Occipital lobe (tissue), 2 donors: ENCODE results near the gene SGCE. TPM values are rescaled to one million over a fixed set of nuclear protein-coding genes. Genes with fewer than 3 reads are reported as not detected.

Experiments used
- DNase-seq: peaks from one replicate; lab custom pipeline; 2025; lab: John Stamatoyannopoulos, UW
- total RNA-seq: library from RNA; depleted of rRNA; stranded (reverse); fragments of >200 nt; gene quantifications from one replicate; pipeline ENCODE4 v1.2.3, GENCODE V29; 2014

SGCE gene
- total RNA-seq, 1 donor from 2014 or later, result 92.8 TPM

- no peak for DNase-seq
These were observed 32.1 kb downstream of the SGCE start for GRCh38 chr7:94623820-94624219.

GRCh38 chr7:94621120-94621519 is 34.8 kb downstream of the SGCE start:
- no peak for DNase-seq

GRCh38 chr7:94620703-94621118 is 35.2 kb downstream of the SGCE start:
- peak; percentile 69 for DNase-seq

GRCh38 chr7:94618126-94618525 is 37.8 kb downstream of the SGCE start:
- DNase-seq, result no peak

- no peak for DNase-seq
These were observed 39.1 kb downstream of the SGCE start for GRCh38 chr7:94616855-94617254.

- DNase-seq, result no peak
These were observed 40.3 kb downstream of the SGCE start for GRCh38 chr7:94615666-94616065.

GRCh38 chr7:94612661-94613060 is 43.3 kb downstream of the SGCE start:
- no peak for DNase-seq

GRCh38 chr7:94612253-94612652 is 43.7 kb downstream of the SGCE start:
- no peak for DNase-seq

- no peak for DNase-seq
These were observed 46.4 kb downstream of the SGCE start for GRCh38 chr7:94609561-94609960.

- no peak for DNase-seq
These were observed 50.9 kb downstream of the SGCE start for GRCh38 chr7:94605031-94605430.

- no peak for DNase-seq
These were observed 53.8 kb downstream of the SGCE start for GRCh38 chr7:94602181-94602580.

GRCh38 chr7:94600267-94600666 is 55.7 kb downstream of the SGCE start:
- DNase-seq, result no peak

GRCh38 chr7:94595717-94596116 is 60.2 kb downstream of the SGCE start:
- no peak for DNase-seq

GRCh38 chr7:94594882-94595281 is 61.1 kb downstream of the SGCE start:
- no peak for DNase-seq

GRCh38 chr7:94591176-94591575 is 64.8 kb downstream of the SGCE start:
- DNase-seq, result no peak

- DNase-seq, result no peak
These were observed 65.3 kb downstream of the SGCE start for GRCh38 chr7:94590526-94591162.

- DNase-seq, result no peak
These were observed 67.9 kb downstream of the SGCE start for GRCh38 chr7:94588075-94588474.

GRCh38 chr7:94584113-94584512 is 71.8 kb downstream of the SGCE start:
- no peak for DNase-seq

GRCh38 chr7:94580601-94581000 is 75.3 kb downstream of the SGCE start:
- no peak for DNase-seq

- no peak for DNase-seq
These were observed 76.5 kb downstream of the SGCE start for GRCh38 chr7:94579470-94579869.

GRCh38 chr7:94578614-94579013 is 77.3 kb downstream of the SGCE start:
- DNase-seq, result no peak

- DNase-seq, result no peak
These were observed 78.6 kb downstream of the SGCE start for GRCh38 chr7:94577357-94577756.

GRCh38 chr7:94576316-94576715 is 79.6 kb downstream of the SGCE start:
- no peak for DNase-seq

- no peak for DNase-seq
These were observed 80.3 kb downstream of the SGCE start for GRCh38 chr7:94575646-94576045.
